NCI-H774 (cell line): ENCODE measurements around the gene BAIAP3.
"Not testable (repeated sequence)": the region's sequence is repeated elsewhere in the genome, so short reads cannot be mapped to it uniquely, and the experiment has no call there.

Experiments
- DNase-seq: peaks from one replicate; lab custom pipeline; 2025; lab: John Stamatoyannopoulos, UW

BAIAP3 gene

DNA sequence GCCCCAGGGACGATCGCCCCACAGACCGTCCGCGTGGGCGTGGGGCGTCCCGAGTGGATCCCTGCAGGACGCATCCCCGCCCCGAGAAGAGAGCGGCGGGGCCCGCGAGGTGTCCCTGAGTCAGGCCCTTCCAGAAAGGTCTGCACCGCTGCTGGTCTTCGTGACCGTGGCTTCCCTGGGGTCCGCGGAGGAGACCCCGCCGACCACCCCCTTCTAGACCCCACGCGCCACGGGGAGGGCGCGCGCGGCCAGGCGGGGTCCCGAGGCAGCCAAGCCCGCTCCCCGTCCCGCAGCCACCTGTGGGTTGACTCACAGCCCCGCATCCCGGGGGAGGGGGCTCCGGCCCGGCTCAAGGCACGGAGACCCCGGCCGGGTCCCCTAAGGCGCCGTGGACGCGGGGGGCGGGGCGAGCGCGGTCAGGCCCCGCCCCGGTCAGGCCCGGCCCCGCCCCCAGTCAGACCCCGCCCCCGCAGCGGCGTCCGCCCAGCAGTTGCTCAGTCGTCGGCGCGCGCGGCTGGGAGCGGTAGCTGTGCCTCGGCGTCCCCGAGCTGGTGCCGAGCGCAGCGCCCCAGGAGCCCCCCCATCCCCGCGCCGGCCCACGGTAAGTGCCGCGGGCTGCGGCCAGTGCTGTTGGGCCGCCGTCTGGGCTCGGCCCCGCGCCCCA is at the start of gene BAIAP3:
TSS of gene BAIAP3 (plus strand) at position 497 of the 664 bp plus-strand sequence. CDS start 4,905 bp downstream, outside the sequence.
- no peak for DNase-seq

DNA sequence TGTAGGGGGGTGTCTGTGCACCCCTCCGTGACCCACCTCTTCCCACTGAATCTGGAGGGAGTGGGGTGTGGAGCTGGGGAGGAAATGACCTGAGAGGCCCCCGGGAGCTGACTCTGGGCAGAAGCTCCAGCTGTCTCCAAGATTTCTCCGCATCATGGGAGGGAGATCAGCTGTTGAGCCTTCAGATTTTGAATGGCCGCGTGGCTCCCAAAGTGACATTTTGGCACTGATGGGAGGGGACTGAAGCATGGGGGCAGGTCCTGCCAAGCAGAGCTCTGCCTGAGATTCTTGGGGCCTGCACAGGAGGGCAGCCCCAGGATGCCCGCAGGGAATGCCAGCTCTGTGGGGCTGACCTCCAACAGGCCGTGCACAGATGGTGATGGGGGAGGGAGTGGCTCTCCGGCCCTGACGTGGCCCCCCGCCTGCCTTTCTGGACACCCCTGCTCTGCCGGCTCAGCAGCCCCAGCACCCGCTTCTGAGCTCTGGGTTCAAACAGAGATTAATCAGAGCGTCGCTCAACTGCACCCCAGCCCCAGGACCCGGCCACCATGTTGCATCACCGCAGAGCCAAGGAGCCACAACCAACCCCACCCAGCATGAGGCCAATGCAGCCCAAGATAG is 49.3 kb upstream of the BAIAP3 start:
- DNase-seq, result no peak

DNA sequence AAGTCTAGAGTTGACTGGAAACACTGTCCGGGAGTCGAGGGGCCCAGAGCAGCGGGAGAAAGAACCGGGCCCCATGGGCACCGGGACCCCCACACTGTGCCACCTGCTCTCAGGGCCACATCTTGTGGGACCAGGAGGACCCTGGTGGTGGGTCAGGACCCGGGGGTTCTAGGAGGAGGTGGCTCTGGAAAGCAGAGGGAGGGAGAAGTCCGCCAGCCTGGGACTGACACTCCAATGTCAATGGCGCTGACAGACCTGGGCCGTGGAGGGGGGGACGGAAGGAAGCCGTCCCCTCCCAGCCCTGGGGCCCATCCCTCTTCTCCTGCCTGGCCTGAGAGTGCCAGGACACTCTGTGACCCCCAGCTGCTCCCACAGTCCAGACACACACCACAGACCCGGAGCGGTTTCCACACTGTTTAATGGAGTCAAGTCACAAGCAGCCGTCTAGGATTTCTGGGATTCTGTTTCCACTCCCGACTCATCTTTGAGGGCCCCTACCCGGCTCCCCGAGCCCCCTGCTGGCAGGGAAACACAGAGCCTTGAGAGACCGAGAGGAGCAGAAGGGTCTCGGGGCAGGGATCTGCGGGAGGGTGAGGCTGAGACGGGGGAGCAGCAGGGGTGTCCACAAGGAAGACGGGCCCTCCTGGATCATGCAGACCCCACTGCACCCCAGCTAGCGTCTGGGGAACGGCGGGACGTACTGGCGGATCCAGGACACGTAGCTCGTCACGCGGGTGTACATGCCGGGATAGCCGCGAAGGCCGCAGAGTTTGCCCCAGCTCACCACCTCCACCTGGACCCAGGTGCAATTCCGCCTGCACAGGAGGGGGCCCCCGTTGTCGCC is 47.6 kb upstream of the BAIAP3 start:
- DNase-seq, result no peak

- DNase-seq, result no peak
These were observed 46.8 kb upstream of the BAIAP3 start for GRCh38 chr16:1286513-1287094.

DNA sequence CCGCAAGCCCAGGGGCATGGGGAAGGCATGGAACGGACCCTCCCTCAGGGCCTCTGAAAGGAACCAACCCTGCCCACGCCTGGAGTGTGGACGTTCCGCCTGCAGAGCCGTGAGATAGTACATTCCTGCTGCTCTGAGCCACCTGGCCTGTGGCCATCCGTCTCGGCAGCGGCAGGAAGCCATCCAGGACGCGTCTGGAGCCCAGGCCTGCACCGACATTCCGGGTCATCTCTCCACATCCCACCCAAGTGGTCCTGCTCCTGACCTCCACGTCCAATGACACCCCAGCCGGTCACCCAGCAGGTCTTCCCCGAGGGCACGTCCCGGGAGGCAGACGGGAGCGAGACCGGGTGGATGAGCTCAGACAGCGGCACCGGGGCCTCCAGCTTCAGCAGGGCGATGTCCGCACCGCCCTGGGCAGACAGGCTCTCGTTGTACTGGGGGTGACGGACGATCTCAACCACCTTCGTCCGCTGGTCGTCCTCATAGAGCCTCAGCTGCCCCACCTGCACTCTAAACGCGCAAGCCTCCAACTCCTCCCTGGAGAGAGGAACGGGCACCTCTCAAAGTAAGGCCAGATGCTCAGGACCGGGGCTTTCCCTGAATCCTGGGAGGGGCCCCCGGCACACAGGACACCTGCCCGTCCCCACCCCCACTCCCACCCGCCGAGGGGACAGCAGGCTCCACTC is 45.3 kb upstream of the BAIAP3 start:
- no peak for DNase-seq

GRCh38 chr16:1288813-1289476 is 44.5 kb upstream of the BAIAP3 start:
- no peak for DNase-seq

DNA sequence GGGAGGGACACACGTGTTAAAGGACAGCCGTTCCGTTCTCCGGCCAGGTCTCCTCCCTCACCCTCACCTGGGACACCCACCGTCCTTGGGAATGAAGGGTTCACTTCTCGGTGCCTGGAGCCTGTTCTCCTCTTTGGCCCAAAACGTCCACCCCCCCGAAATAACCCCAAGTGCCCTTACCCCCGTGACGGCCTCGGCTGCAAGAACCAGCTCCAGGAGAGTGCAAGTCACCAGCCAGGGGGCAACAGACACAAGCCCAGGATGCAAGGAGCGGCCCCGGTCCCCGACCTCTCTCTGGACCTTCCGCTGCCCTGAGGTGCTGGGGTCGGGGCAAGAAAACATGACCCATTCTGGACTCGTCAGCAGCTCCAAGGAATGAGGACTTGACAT is 44.0 kb upstream of the BAIAP3 start:
- no peak for DNase-seq

- DNase-seq, result no peak
These were observed 43.4 kb upstream of the BAIAP3 start for GRCh38 chr16:1290063-1290501.

DNA sequence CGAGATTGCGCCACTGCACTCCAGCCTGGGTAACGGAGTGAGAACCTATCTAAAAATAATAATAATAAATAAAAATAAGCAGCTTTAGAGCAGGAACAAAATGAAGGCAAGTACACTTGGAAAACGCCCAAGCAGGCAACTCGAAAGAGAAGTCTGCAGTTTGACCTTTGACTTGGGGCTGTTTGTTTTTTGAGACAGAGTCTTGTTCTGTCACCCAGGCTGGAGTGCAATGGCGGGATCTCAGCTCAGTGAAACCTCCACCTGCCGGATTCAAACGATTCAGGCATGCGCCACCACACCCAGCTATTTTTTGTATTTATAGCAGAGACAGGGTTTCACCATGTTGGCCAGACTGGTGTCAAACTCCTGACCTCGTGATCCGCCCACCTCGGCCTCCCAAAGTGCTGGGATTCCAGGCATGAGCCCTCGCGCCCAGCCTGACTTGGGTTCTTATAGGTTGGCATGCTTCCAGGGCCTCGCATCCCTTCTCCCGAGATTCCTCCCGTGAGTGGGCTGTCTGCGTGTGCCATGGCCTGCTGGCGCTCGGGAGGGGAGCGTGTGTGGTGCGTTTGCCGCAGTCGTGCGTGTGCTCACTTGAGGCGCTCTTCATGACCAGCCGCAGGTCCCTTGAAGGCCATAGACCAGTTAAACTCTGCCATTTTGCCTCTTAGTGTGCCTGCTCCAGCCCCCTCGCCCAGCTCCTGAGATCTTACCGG is 42.4 kb upstream of the BAIAP3 start:
- DNase-seq, result no peak

DNA sequence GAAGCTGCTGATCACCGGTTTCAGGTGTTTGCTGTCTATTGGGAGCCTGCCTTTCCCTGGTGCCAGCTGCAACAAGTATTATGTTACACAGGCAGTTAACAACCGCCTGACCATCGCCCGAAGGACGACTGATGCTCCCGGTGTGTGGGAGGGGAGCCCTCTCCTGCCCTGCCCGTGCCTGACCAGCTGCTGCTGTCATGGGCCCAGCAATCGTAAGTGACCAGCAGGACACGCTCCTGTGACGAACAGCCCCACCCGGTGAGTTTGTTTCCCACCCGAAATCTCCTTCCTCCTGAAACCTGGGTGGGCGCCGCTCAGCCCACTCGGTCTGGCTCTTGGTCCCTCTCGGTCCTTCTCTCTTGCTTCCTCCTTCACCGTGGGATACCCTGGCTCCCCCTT is 41.9 kb upstream of the BAIAP3 start:
- DNase-seq, result no peak

GRCh38 chr16:1292208-1292607 is 41.2 kb upstream of the BAIAP3 start:
- not testable (repeated sequence) for DNase-seq

DNA sequence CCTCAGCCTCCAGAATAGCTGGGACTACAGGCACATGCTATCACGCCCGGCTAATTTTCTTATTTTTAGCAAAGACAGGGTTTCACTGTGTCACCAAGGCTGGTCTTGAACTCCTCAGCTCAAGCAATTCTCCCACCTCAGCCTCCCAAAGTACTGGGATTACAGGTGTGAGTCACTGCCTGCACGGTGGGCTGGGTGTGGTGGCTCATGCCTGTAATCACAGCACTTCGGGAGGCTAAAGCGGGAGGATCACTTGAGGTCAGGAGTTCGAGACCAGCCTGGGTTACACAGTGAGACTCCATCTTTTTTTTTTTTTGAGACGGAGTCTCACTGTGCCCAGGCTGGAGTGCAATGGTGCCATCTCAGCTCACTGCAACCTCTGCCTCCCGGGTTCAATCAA is 40.6 kb upstream of the BAIAP3 start:
- not testable (repeated sequence) for DNase-seq

DNA sequence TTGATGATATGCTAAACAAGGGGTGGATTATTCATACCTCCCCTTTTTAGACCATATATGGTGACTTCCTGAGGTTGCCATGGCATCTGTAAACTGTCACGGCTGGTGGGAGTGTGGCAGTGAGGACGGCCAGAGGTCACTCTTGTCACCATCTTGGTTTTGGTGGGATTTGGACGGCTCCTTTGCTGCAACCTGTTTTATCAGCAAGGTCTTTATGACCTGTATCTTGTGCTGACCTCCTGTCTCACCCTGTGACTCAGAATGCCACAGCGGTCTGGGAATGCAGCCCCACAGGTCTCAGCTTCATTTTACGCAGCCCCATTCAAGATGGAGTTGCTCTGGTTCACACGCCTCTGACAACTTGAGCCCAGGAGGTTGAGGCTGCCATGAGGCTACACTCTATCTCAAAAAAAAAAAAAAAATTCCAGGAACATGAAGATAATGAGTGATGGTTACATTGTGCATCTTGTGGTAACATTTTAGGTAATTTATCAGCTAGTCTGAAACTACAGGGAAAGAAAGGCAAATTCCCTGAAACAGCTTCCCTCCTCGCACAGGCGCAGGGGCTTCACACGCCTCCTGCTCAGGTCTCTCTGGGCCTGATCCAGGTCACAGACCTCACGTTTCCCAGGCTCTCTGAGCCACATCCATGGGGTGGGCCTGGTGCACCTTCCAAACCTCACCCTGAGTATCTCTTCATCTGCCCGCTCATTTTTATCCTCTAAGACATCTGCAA is 39.4 kb upstream of the BAIAP3 start:
- no peak for DNase-seq

- no peak for DNase-seq
These were observed 38.0 kb upstream of the BAIAP3 start for GRCh38 chr16:1295465-1295864.

DNA sequence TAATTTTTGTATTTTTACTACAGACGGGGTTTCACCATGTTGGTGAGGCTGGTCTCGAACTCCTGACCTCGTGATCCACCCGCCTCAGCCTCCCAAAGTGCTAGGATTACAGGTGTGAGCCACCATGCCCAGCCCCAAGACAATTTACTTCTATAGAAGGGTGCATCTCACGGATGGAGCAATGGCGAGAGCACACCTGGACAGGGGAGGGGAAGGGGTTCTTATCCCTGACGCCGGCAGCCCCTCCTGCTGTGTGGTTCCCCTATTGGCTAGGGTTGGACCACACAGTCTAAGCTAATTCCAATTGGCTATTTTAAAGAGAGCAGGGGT is 36.8 kb upstream of the BAIAP3 start:
- DNase-seq, result not testable (repeated sequence)

- DNase-seq, result no peak
These were observed 36.3 kb upstream of the BAIAP3 start for GRCh38 chr16:1297018-1297696.

GRCh38 chr16:1298406-1298805 is 35.0 kb upstream of the BAIAP3 start:
- DNase-seq, result no peak

DNA sequence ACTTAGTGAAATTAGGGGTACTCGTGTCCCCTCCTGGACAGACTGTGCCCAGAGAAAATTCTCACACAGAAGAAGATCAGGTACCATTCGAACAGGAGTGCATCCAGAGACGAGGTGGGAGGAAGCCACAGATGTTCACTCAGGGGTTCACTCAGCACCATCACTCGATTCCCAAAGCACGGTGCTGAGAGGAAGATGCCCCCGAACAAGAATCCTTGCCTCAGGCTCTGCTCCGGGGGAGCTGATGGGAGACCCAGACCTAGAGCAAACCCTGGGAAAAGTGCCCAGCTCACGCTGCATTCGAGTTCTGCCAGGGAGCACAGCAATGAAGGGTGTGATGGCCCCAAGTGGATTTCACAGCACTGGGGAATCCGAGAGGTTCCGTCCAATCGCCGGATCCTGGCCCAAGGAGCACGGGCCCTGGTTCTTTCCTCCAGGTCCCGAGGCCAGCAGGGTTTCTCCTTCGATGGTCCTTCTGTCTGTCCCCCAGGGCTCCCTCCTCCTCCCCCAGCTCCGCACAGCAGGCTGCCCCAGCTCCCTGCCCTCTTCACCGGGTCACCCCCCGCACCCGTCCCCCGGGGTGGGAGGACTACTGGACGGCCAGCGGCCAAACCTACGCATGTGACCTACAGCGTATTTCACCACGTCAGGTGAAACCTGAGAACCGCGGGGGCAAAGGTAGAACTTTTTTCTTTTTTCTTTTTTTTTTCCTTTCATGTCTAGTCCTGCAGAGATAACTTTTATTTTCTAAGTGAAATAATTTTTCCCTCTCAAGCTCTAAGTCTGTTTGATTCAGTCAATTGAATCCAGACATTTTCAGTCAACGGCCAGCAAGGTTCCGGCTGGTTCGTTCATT is 34.2 kb upstream of the BAIAP3 start:
- DNase-seq, result no peak

GRCh38 chr16:1299868-1300203 is 33.6 kb upstream of the BAIAP3 start:
- DNase-seq, result no peak
